Adrenal gland (tissue), 5 donors: ENCODE results near the gene ITPKB.

Experiments
- POLR2A ChIP-seq, 2 donors: fragments of 450-650 bp; IDR thresholded peaks; one replicate each; pipeline ENCODE4 v1.6.1; 2017; ENCODE audit warnings: antibody characterized with exemption in 2 of 2, mild to moderate bottlenecking in 2 of 2, moderate library complexity in 1 of 2
- TF ChIP-seq, protein P1 (sequence below), 6 experiments: fragments of 450-650 bp in 4 of 6; fragments of 200-600 bp in 2 of 6; sonication (generic) in 1 of 6; IDR thresholded peaks; 1 replicate in 5 of 6; 2 replicates in 1 of 6; pipeline versions ENCODE4 v1.5.1 to v1.8.0; 2016 to 2021; ENCODE audit warnings: antibody characterized with exemption in 6 of 6, mild to moderate bottlenecking in 2 of 6, moderate library complexity in 1 of 6
- donor health status: DM: no; HTN: no; CAD: no.

DNA sequence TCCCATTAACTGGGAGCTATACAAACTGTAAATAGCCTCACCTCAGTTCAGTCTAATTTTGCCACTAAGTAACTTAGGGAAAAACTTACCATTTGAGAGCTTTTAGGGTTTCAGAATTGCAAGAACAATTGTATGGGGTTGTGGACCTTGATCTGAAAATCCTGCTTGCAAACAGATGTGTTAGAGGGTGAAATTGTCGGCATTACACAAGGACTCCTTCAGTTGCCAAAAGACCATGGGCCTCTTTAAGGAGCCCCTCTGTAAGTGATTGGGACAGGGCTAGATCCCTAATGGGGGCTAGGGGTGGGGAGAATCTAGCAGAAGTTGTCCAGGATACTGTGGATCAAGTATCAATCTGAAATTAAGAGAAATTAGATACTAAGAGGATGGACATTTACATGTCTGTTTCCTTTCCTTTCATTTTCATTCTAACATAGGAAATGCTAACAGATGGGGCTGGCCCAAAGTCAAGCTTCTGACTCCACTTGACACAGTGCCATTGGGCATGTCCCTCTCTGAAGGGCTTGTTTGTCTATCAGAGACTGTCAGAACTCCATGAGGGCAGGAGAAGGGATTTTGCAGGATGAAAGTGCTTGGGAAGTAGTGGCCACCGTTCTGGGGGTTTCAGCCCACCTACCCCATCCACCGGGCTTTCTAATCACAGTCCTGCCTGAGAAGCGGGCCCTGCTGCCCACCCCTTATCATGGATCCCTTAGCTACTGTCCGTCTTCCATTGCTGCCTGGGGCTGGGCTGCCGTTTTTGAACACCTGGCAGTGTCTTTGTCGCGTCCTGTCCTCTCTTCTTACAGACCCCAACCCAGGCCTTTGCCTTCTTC is 135.8 kb downstream of the ITPKB start:
- TF ChIP-seq POLR2A (IDR thresholded peaks at IDR 0.05) = no peak
- TF ChIP-seq, protein P1, sequence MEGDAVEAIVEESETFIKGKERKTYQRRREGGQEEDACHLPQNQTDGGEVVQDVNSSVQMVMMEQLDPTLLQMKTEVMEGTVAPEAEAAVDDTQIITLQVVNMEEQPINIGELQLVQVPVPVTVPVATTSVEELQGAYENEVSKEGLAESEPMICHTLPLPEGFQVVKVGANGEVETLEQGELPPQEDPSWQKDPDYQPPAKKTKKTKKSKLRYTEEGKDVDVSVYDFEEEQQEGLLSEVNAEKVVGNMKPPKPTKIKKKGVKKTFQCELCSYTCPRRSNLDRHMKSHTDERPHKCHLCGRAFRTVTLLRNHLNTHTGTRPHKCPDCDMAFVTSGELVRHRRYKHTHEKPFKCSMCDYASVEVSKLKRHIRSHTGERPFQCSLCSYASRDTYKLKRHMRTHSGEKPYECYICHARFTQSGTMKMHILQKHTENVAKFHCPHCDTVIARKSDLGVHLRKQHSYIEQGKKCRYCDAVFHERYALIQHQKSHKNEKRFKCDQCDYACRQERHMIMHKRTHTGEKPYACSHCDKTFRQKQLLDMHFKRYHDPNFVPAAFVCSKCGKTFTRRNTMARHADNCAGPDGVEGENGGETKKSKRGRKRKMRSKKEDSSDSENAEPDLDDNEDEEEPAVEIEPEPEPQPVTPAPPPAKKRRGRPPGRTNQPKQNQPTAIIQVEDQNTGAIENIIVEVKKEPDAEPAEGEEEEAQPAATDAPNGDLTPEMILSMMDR (IDR thresholded peaks at IDR 0.05) = no peak
